GM12878 (cell line): Measurements from ENCODE around the gene DIAPH2. TPM values are rescaled to one million over a fixed set of nuclear protein-coding genes. Genes with fewer than 3 reads are reported as not detected.

Experiments
- ATAC-seq: fragments of 200-7000 bp; cut with Tn5 transposase; 3 replicates; pipeline ENCODE4 v1.9.1; 2020; ENCODE audit warnings: mild to moderate bottlenecking, moderate library complexity
- BruUV-seq: library from RNA; stranded (reverse); fragments of 400-500 nt; replicated peaks from 2 replicates; lab custom pipeline; 2021; lab: Mats Ljungman, UMichigan
- CTCF ChIA-PET: fragments of 300-600 bp; sonication (Branson Sonifier 250); formaldehyde crosslinking; extraction: SDS; loops from one replicate; lab custom pipeline; 2021; ENCODE audit warnings: inconsistent platforms; lab: Yijun Ruan, JAX
- POLR2A ChIA-PET: fragments of 350-600 bp; formaldehyde crosslinking; extraction: SDS; loops from one replicate; lab custom pipeline; 2021; ENCODE audit warnings: inconsistent platforms; lab: Charles Lee
- RAD21 ChIA-PET: fragments of 300-600 bp; sonication (Branson Sonifier 250); formaldehyde crosslinking; loops from one replicate; lab custom pipeline; 2023; ENCODE audit warnings: antibody characterized with exemption; ENCODE audit not compliant: unreplicated experiment; lab: Charles Lee
- SMC1A ChIA-PET: fragments of 300-600 bp; sonication (Branson Sonifier 250); formaldehyde crosslinking; loops from one replicate; lab custom pipeline; 2023; ENCODE audit not compliant: unreplicated experiment, uncharacterized antibody; lab: Charles Lee
- DNase-seq: peaks from one replicate; pipeline ENCODE4 v3.0.0-alpha.2; 2011; ENCODE audit warnings: low read depth, low spot score
- FAIRE-seq: peaks from 3 replicates; lab custom pipeline; 2011; peaks lifted over from hg19 to GRCh38; lab: Jason Lieb, UNC
- H2AFZ ChIP-seq: 2 replicates; pipeline ENCODE4 v1.6.0; 2011; ENCODE audit warnings: low read depth, low read length, control low read depth; ENCODE audit not compliant: control insufficient read depth
- H3K27ac ChIP-seq: 2 replicates; pipeline ENCODE4 v1.5.1; 2011; ENCODE audit warnings: control low read depth; ENCODE audit not compliant: control insufficient read depth, insufficient read depth
- H3K27me3 ChIP-seq, 2 experiments: replicated peaks in 1 of 2; 2 replicates each; pipeline versions ENCODE4 v1.6.0 to v1.6.1; 2011; ENCODE audit warnings: low read length in 1 of 2; ENCODE audit not compliant: control insufficient read depth in 2 of 2, insufficient read depth in 2 of 2
- H3K36me3 ChIP-seq, 2 experiments: 2 replicates each; pipeline ENCODE4 v1.5.1; 2011; ENCODE audit warnings: low read length in 1 of 2; ENCODE audit not compliant: control insufficient read depth in 2 of 2, insufficient read depth in 2 of 2
- H3K4me1 ChIP-seq: 2 replicates; pipeline ENCODE4 v1.6.1; 2011; ENCODE audit warnings: mild to moderate bottlenecking, low read length, moderate library complexity, mixed read lengths; ENCODE audit not compliant: control insufficient read depth, insufficient read depth
- H3K4me2 ChIP-seq: 2 replicates; pipeline ENCODE4 v1.6.0; 2011; ENCODE audit warnings: control low read depth; ENCODE audit not compliant: control insufficient read depth, insufficient read depth
- H3K4me3 ChIP-seq: fragments of 200-600 bp; sonication (generic); 2 replicates; pipeline ENCODE4 v1.5.1; 2016
- H3K79me2 ChIP-seq: 2 replicates; pipeline ENCODE4 v1.6.0; 2011; ENCODE audit warnings: low read length; ENCODE audit not compliant: control insufficient read depth, insufficient read depth
- H3K9ac ChIP-seq: 2 replicates; pipeline ENCODE4 v1.8.0; 2011; ENCODE audit warnings: low read length, control low read depth, mixed read lengths; ENCODE audit not compliant: control insufficient read depth, insufficient read depth
- H3K9me3 ChIP-seq: replicated peaks from 3 replicates; pipeline ENCODE4 v1.5.1; 2011; ENCODE audit warnings: mild to moderate bottlenecking, low read length; ENCODE audit not compliant: control insufficient read depth, insufficient read depth
- H4K20me1 ChIP-seq: 2 replicates; pipeline ENCODE4 v1.6.0; 2011; ENCODE audit not compliant: control insufficient read depth, insufficient read depth
- CBX3 ChIP-seq: fragments of 200-600 bp; sonication (generic); IDR thresholded peaks from 2 replicates; pipeline ENCODE4 v1.6.1; 2016; ENCODE audit warnings: low read depth, borderline replicate concordance
- FOXM1 ChIP-seq: IDR thresholded peaks from 2 replicates; pipeline ENCODE4 v1.6.1; 2012; ENCODE audit warnings: low read depth, mild to moderate bottlenecking, inconsistent platforms, low read length, moderate library complexity
- IKZF2 ChIP-seq, 2 experiments: fragments of 450-650 bp; IDR thresholded peaks; 2 replicates each; pipeline ENCODE4 v1.6.1; 2017; ENCODE audit warnings: mild to moderate bottlenecking in 2 of 2, moderate library complexity in 2 of 2
- MEF2B ChIP-seq: fragments of 450-650 bp; IDR thresholded peaks from 2 replicates; pipeline ENCODE4 v1.6.1; 2018; ENCODE audit warnings: mild to moderate bottlenecking, moderate library complexity; ENCODE audit not compliant: partially characterized antibody, poor library complexity, severe bottlenecking
- MTA2 ChIP-seq: fragments of 450-650 bp; IDR thresholded peaks from 2 replicates; pipeline ENCODE4 v1.6.1; 2016; ENCODE audit warnings: low read depth, mild to moderate bottlenecking, moderate library complexity
- NR2F1 ChIP-seq: fragments of 450-650 bp; conservative IDR thresholded peaks from 2 replicates; pipeline ENCODE4 v1.6.1; 2017; ENCODE audit warnings: mild to moderate bottlenecking
- PAX5 ChIP-seq: IDR thresholded peaks from 2 replicates; pipeline ENCODE4 v1.6.1; 2011; ENCODE audit warnings: low read depth, low read length, borderline replicate concordance
- POU2F2 ChIP-seq: IDR thresholded peaks from 3 replicates; pipeline ENCODE4 v1.6.1; 2011; ENCODE audit warnings: low read depth, mild to moderate bottlenecking, low read length, borderline replicate concordance
- RAD51 ChIP-seq: fragments of 450-650 bp; IDR thresholded peaks from 2 replicates; pipeline ENCODE4 v1.6.1; 2016; ENCODE audit warnings: moderate library complexity, mild to moderate bottlenecking, inconsistent platforms
- RELA ChIP-seq: fragments of 450-650 bp; IDR thresholded peaks from 2 replicates; pipeline ENCODE4 v1.8.0; 2014; ENCODE audit warnings: borderline replicate concordance; ENCODE audit not compliant: partially characterized antibody
- RELB ChIP-seq: fragments of 450-650 bp; IDR thresholded peaks from 2 replicates; pipeline ENCODE4 v1.6.1; 2017; ENCODE audit warnings: low read depth, mild to moderate bottlenecking, moderate library complexity
- RUNX3 ChIP-seq: IDR thresholded peaks from 2 replicates; pipeline ENCODE4 v1.6.1; 2012; ENCODE audit warnings: low read length, inconsistent platforms
- TCF7 ChIP-seq: IDR thresholded peaks from 2 replicates; pipeline ENCODE4 v1.6.1; 2014; ENCODE audit warnings: antibody characterized with exemption, borderline replicate concordance
- in situ Hi-C: fragments of 300-500 bp; cut with MboI; formaldehyde crosslinking; loops from 9 replicates; pipeline ENCODE4 v1.14.3; 2018; ENCODE audit warnings: mixed read lengths
- intact Hi-C: fragments of 100-400 bp; cut with micrococcal nuclease; formaldehyde crosslinking; loops from one replicate; pipeline ENCODE4 v1.14.2; 2022; ENCODE audit not compliant: unreplicated experiment
- polyA plus RNA-seq, 11 experiments: library from polyadenylated mRNA; depleted of rRNA in 4 of 11; unstranded in 6 of 11; stranded (reverse) in 5 of 11; fragments of >200 nt; fragmentation: Nextera tagmentation in 4 of 11; fragmentation: Illumina TruSeq in 1 of 11; extraction: Ambion mirVana in 4 of 11; extraction: Trizol in 1 of 11; gene quantifications; 1 replicate in 1 of 11; 2 replicates in 10 of 11; pipeline versions ENCODE4 v1.2.1 to v1.2.3, GENCODE V29; 2011 to 2016; ENCODE audit warnings: inconsistent platforms in 2 of 11, missing spikeins in 2 of 11, low read depth in 1 of 11
- total RNA-seq, 4 experiments: library from RNA; depleted of rRNA in 3 of 4; stranded (reverse); fragments of >200 nt in 3 of 4; fragmentation: Illumina TruSeq in 1 of 4; extraction: Trizol in 1 of 4; gene quantifications; 2 replicates each; pipeline versions ENCODE4 v1.2.1 to v1.2.3, GENCODE V29; 2013 to 2021

Gene DIAPH2
- total and polyA plus RNA-seq, 10 of the 15 experiments (the other 5 are each of a cell fraction or from before 2014, with no cell fraction given), result 2.2 to 16.6 (median 8.8) TPM

- H3K79me2 ChIP-seq, result no peaks in the 10 kb centered on the region
- FAIRE-seq (no peak), ATAC-seq (peak; percentile 100), DNase-seq (peak; percentile 50)
- CTCF ChIA-PET, result no interaction called here
- H3K9ac ChIP-seq, result no peak overlapping the region
- H3K4me3 ChIP-seq, result no peak overlapping the region
- H3K4me2 ChIP-seq, result no peak overlapping the region
- intact Hi-C loops (loop anchor here (1.0 kb wide), 1 partner anchor 36 kb away; no protein-coding TSS in a partner anchor), in situ Hi-C loops (no loop called here)
- no peaks in the 10 kb centered on the region for H3K27me3 ChIP-seq
- SMC1A ChIA-PET, result interaction anchor here (1.0 to 2.1 kb wide), 6 partner anchors 12 to 44 kb away, joined by 3 to 7 read pairs (median 4); partner anchors contain the start of gene DIAPH2
- TF ChIP-seq RAD51 (peak; percentile 49; the same call in 1 of the 2 replicates), MEF2B (peak; percentile 16), FOXM1 (no peak), RELB (no peak), NR2F1 (peak; percentile 59), MTA2 (0 out of 2 replicates have a peak, but pooled peaks have one; percentile 32), PAX5 (0 out of 2 replicates have a peak, but pooled peaks have one; percentile 8), TCF7 (no peak), POU2F2 (no peak), CBX3 (no peak), RELA (no peak), RUNX3 (peak; percentile 62), IKZF2 (IDR thresholded peaks at IDR 0.05) (peak in 1 of 2 experiments; percentile 7; a peak in 1 of 4 replicates)
- H3K36me3 ChIP-seq, result no peaks in the 10 kb centered on the region
- H3K27ac ChIP-seq, result no peak overlapping the region
- RAD21 ChIA-PET, result interaction anchor here (1.0 to 1.5 kb wide), 3 partner anchors 8 to 37 kb away, joined by 3 to 6 read pairs (median 3); no protein-coding TSS in a partner anchor
- H4K20me1 ChIP-seq, result no peaks in the 10 kb centered on the region
- H3K9me3 ChIP-seq, result no peaks in the 10 kb centered on the region
- POLR2A ChIA-PET, result no interaction called here
- H2AFZ ChIP-seq, result no peak overlapping the region
- H3K4me1 ChIP-seq, result no peaks in the 10 kb centered on the region
- no TSS peak for BruUV-seq
These were observed 36.7 kb downstream of the DIAPH2 start for GRCh38 chrX:96721354-96721753.
